ENCODE results near the gene GP9. TPM values are rescaled to one million over a fixed set of nuclear protein-coding genes. Genes with fewer than 3 reads are reported as not detected.

The GP9 gene
- total RNA-seq, 2 experiments from 2014 or later = not detected

DNA sequence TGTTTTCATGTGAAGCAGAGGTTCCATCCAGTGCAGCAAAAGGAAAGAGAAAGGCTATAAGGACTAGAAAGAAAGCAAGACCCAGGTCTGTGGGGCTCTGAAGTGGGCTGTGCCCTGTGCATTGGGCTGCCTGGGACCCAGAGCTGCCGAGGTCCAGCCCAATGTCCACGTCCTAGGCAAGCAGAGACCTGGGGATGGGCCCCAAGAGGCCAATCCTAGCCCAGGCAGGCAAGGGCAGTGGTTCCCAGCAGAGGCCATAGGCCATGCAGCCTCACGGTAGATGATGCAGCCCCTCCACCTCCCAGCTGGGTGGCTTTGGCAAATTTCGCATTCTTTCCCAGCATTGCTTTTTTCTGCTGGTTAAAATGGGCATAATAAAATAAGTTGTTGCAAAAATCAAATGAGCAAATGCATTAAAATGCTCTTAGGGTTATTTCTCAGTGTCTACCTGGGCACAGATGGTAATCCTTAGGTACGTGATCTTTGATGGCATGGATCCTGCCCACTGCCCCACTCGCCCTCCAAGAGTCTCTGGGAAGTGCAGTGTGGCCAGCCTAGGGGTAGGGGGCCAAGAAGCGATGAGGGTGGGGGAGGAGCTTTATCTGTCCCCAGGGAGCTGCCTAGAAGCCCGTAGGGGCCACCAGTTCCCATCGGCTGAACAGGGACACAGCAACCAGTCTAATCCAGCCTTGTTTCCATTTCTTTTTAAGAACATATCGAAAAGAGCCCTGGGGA is 22.3 kb upstream of the GP9 start:
- no peak overlapping the region for H3K4me3 Mint-ChIP-seq
- ChIA-PET CTCF (interaction anchor here (2.2 to 4.1 kb wide), 2 partner anchors 8 to 15 kb away, joined by 11 to 17 read pairs; no protein-coding TSS in a partner anchor), POLR2A (interaction anchor here (0.6 to 1.9 kb wide), 2 partner anchors 12 to 52 kb away, joined by 4 to 7 read pairs; no protein-coding TSS in a partner anchor)
- H3K27ac Mint-ChIP-seq = no peak overlapping the region
- peaks cover 7% of the 10 kb centered on the region for H3K27me3 Mint-ChIP-seq
- no peaks in the 10 kb centered on the region for H3K9me3 Mint-ChIP-seq
- no peak for DNase-seq
- H3K36me3 Mint-ChIP-seq (ENCODE audit: low read depth) = no peaks in the 10 kb centered on the region
- TF ChIP-seq, protein P1, sequence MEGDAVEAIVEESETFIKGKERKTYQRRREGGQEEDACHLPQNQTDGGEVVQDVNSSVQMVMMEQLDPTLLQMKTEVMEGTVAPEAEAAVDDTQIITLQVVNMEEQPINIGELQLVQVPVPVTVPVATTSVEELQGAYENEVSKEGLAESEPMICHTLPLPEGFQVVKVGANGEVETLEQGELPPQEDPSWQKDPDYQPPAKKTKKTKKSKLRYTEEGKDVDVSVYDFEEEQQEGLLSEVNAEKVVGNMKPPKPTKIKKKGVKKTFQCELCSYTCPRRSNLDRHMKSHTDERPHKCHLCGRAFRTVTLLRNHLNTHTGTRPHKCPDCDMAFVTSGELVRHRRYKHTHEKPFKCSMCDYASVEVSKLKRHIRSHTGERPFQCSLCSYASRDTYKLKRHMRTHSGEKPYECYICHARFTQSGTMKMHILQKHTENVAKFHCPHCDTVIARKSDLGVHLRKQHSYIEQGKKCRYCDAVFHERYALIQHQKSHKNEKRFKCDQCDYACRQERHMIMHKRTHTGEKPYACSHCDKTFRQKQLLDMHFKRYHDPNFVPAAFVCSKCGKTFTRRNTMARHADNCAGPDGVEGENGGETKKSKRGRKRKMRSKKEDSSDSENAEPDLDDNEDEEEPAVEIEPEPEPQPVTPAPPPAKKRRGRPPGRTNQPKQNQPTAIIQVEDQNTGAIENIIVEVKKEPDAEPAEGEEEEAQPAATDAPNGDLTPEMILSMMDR (IDR thresholded peaks at IDR 0.05) = no peak
- ATAC-seq = no peak
- peaks cover 15% of the 10 kb centered on the region for H3K4me1 Mint-ChIP-seq (ENCODE audit: low read depth)
- intact Hi-C loops (cut with micrococcal nuclease) = no loop called here

DNA sequence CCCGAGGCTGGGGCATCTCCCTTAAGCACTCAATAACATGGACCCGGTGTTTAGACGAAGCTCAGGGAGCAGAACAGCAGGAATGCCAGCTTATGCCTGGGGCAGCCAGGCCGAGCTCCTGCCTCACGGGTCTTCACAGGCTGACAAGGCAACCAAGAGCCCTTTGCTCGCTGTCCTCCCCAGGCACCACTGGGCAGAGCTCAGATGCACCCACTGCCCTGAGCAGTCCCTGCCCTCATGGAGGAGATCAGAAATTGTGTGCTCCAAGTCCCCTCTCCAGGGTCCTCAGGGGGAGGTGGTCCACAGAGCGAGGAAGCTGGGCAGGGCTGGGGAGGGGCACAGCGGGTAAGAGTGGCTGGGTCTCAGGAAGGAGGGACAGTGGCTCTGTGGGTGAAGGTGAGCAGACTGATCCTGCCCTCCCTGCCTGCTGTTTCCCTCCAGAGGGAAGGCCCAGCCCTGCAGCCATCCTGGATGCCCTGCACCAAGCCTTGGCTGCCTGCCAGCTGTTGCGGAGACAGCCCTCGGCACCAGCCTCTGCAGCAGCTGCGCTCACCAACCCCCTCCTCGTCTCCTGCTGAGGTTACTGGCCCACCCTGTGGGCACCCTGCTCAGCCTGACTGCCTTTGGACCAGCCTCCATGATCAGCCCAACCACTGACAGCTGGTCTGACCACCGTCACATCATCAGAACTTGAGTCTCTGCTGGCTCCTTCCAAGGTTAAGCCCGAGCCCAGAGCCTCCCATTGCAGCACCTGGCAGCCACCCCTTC is 21.1 kb upstream of the GP9 start:
- DNase-seq (no peak), ATAC-seq (no peak)
- CTCF ChIA-PET = interaction anchor here (0.7 to 4.1 kb wide), 2 partner anchors 14 to 69 kb away, joined by 3 to 17 read pairs; no protein-coding TSS in a partner anchor
- H3K4me3 Mint-ChIP-seq = no peak overlapping the region
- POLR2A ChIA-PET = interaction anchor here (0.6 to 0.9 kb wide), 3 partner anchors 14 to 26 kb away, joined by 3 read pairs; no protein-coding TSS in a partner anchor
- no peaks in the 10 kb centered on the region for H3K9me3 Mint-ChIP-seq
- intact Hi-C loops (cut with micrococcal nuclease) = no loop called here
- TF ChIP-seq, protein P1 (IDR thresholded peaks at IDR 0.05) = no peak
- peaks cover 15% of the 10 kb centered on the region for H3K4me1 Mint-ChIP-seq (ENCODE audit: low read depth)
- no peaks in the 10 kb centered on the region for H3K36me3 Mint-ChIP-seq (ENCODE audit: low read depth)
- H3K27ac Mint-ChIP-seq = no peak overlapping the region
- peaks cover 10% of the 10 kb centered on the region for H3K27me3 Mint-ChIP-seq

DNA sequence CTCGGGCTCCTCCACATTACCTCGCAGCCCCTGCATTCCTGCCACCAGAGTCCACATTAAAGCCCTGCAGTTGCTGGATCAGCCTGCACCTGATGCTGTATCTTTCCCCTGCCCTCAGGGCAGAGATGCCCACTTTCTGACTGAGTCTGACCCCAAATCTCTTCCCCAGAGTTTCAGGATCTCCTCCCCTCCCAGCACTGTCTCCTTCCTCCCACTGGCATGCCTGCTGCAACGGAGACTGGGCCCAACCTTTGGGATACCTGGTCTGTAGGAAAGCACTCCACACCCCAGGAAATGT is 20.6 kb upstream of the GP9 start:
- Mint-ChIP-seq H3K9me3 (no peaks in the 10 kb centered on the region), H3K27me3 (peaks cover 10% of the 10 kb centered on the region), H3K4me1 (ENCODE audit: low read depth) (peaks cover 15% of the 10 kb centered on the region), H3K36me3 (ENCODE audit: low read depth) (no peaks in the 10 kb centered on the region), H3K4me3 (no peak overlapping the region), H3K27ac (no peak overlapping the region)
- TF ChIP-seq, protein P1 (IDR thresholded peaks at IDR 0.05) = no peak
- intact Hi-C loops (cut with micrococcal nuclease) = no loop called here
- CTCF ChIA-PET = interaction anchor here (4.1 kb wide), 1 partner anchor 13 kb away, joined by 17 read pairs; no protein-coding TSS in a partner anchor
- ATAC-seq = no peak
- no peak for DNase-seq
- POLR2A ChIA-PET = no interaction called here

GRCh38 chr3:129040579-129041300 is 19.8 kb upstream of the GP9 start:
- ATAC-seq (no peak), DNase-seq (no peak)
- CTCF ChIA-PET = interaction anchor here (0.7 to 4.3 kb wide), 5 partner anchors 12 to 204 kb away, joined by 3 to 36 read pairs (median 9); no protein-coding TSS in a partner anchor
- Mint-ChIP-seq H3K36me3 (ENCODE audit: low read depth) (no peaks in the 10 kb centered on the region), H3K4me1 (ENCODE audit: low read depth) (peaks cover 10% of the 10 kb centered on the region), H3K27me3 (peaks cover 10% of the 10 kb centered on the region), H3K4me3 (no peak overlapping the region), H3K27ac (no peak overlapping the region), H3K9me3 (no peaks in the 10 kb centered on the region)
- intact Hi-C loops (cut with micrococcal nuclease) = no loop called here
- POLR2A ChIA-PET = interaction anchor here (1.4 to 1.5 kb wide), 2 partner anchors 11 to 14 kb away, joined by 3 to 8 read pairs; no protein-coding TSS in a partner anchor
- TF ChIP-seq, protein P1 (IDR thresholded peaks at IDR 0.05) = no peak
